Adrenal gland (tissue), 12 donors: ENCODE results near the gene TRIP10. TPM values are rescaled to one million over a fixed set of nuclear protein-coding genes. Genes with fewer than 3 reads are reported as not detected.

ENCODE experiments used
- DNase-seq, 7 donors: peaks; one replicate each; pipeline ENCODE4 v3.0.0-alpha.2; 2019 to 2020
- H3K27ac ChIP-seq, 5 donors: fragments of 200-600 bp; sonication (generic) in 4 of 5; 1 replicate in 3 of 5; 2 replicates in 2 of 5; pipeline versions ENCODE4 v1.5.1 to v1.8.0; 2016 to 2020; ENCODE audit warnings: mild to moderate bottlenecking in 1 of 5
- H3K27me3 ChIP-seq: fragments of 200-600 bp; 2 replicates; pipeline ENCODE4 v1.8.0; 2021
- H3K36me3 ChIP-seq, 2 donors: fragments of 200-600 bp; replicated peaks in 1 of 2; 1 replicate in 1 of 2; 2 replicates in 1 of 2; pipeline versions ENCODE4 v1.5.1 to v1.8.0; 2018 to 2022
- H3K4me1 ChIP-seq, 2 donors: fragments of 200-600 bp; replicated peaks in 1 of 2; 1 replicate in 1 of 2; 2 replicates in 1 of 2; pipeline versions ENCODE4 v1.5.1 to v1.8.0; 2018 to 2021
- H3K4me3 ChIP-seq, 4 donors: fragments of 200-600 bp; sonication (generic) in 3 of 4; one replicate each; pipeline ENCODE4 v1.5.1; 2016 to 2018
- H3K9me3 ChIP-seq, 3 donors: fragments of 200-600 bp; sonication (generic) in 1 of 3; replicated peaks in 1 of 3; 1 replicate in 2 of 3; 2 replicates in 1 of 3; pipeline versions ENCODE4 v1.5.1 to v1.8.0; 2016 to 2021
- CTCF ChIP-seq, 6 experiments: fragments of 450-650 bp in 4 of 6; fragments of 200-600 bp in 2 of 6; sonication (generic) in 1 of 6; IDR thresholded peaks; 1 replicate in 5 of 6; 2 replicates in 1 of 6; pipeline versions ENCODE4 v1.5.1 to v1.8.0; 2016 to 2021; ENCODE audit warnings: antibody characterized with exemption in 6 of 6, mild to moderate bottlenecking in 2 of 6, moderate library complexity in 1 of 6
- POLR2A ChIP-seq, 2 donors: fragments of 450-650 bp; IDR thresholded peaks; one replicate each; pipeline ENCODE4 v1.6.1; 2017; ENCODE audit warnings: antibody characterized with exemption in 2 of 2, mild to moderate bottlenecking in 2 of 2, moderate library complexity in 1 of 2
- WGBS, 4 donors: extraction: QIAGEN DNeasy Blood & Tissue Kit in 2 of 4; methylation state at CpG; one replicate each; pipeline versions ENCODE4 v1.1.5 to v1.1.7; 2013 to 2017; 5-methylcytosine and 5-hydroxymethylcytosine counted together
- intact Hi-C, 2 donors: fragments of 100-400 bp; cut with DNase I; formaldehyde crosslinking; loops; one replicate each; pipeline versions ENCODE4 v1.14.1 to v1.15.0; 2022 to 2023
- polyA plus RNA-seq, 3 donors: library from polyadenylated mRNA; stranded (reverse); fragments of 200-250 nt in 2 of 3; fragments of 350-450 nt in 1 of 3; fragmentation: Illumina TruSeq in 1 of 3; extraction: RNeasy Lipid Tissue Mini Kit (QIAGEN cat#74804) in 1 of 3; gene quantifications; one replicate each; pipeline ENCODE4 v1.2.3, GENCODE V29; 2013 to 2014
- total RNA-seq, 9 donors: library from RNA; depleted of rRNA in 4 of 9; stranded (reverse); fragments of >200 nt in 4 of 9; fragments of 120-200 nt in 1 of 9; fragmentation: NEBNext Ultra II Directional in 1 of 9; extraction: Animal tissue kit (Norgen Biotek cat#: 25700) in 1 of 9; gene quantifications; one replicate each; pipeline versions ENCODE4 v1.1.0 to v1.2.4, GENCODE V29; 2013 to 2023
- donor health status: healthy with polysubstance abuse.
- donor health status: Bipolar disorder and iron deficiency.
- donor health status: DM: yes; HTN: yes; CAD: no.
- donor health status: DM: no; HTN: no; CAD: no.
- donor health status: DM: no; HTN: no; CAD: no.
- donor health status: DM: yes; HTN: yes; CAD: no.

The TRIP10 gene
- total and polyA plus RNA-seq, 12 donors: 22.5 to 425 (median 74.8) TPM

- Histone ChIP-seq H3K27me3 (no peaks in the 10 kb centered on the region), H3K36me3 (peaks cover 0 to 18% of the 10 kb centered on the region in 2 donors), H3K4me3 (no peak overlapping the region), H3K9me3 (no peaks in the 10 kb centered on the region), H3K4me1 (peaks cover 20 to 33% of the 10 kb centered on the region in 2 donors), H3K27ac (peak overlapping the region in 3 of 5 donors; percentile 26 to 69 (median 27))
- DNase-seq: no peak
- intact Hi-C loops: no loop called here
- TF ChIP-seq CTCF (IDR thresholded peaks at IDR 0.05) (no peak), POLR2A (IDR thresholded peaks at IDR 0.05) (no peak)
- 47 to 49% (median 48%) methylated on average over 8 of the region's 8 CpGs for WGBS, 4 donors
Observed at GRCh38 chr19:6728346-6728745, 11.1 kb upstream of the TRIP10 start.

- WGBS, 4 donors: 90 to 91% (median 91%) methylated on average over 23 of the region's 23 CpGs
- no peak for TF ChIP-seq CTCF (IDR thresholded peaks at IDR 0.05)
- TF ChIP-seq POLR2A (IDR thresholded peaks at IDR 0.05): no peak
- Histone ChIP-seq H3K27ac (peak overlapping the region in 2 of 5 donors; percentile 63 to 65), H3K27me3 (no peaks in the 10 kb centered on the region), H3K36me3 (peaks cover 0 to 19% of the 10 kb centered on the region in 2 donors), H3K4me1 (peaks cover 6 to 20% of the 10 kb centered on the region in 2 donors), H3K9me3 (no peaks in the 10 kb centered on the region), H3K4me3 (peak overlapping the region in 1 of 4 donors; percentile 16)
- intact Hi-C loops: loop anchor here in 1 of 2 donors (10.0 kb wide), 1 partner anchor 205 kb away; no protein-coding TSS in a partner anchor
- no peak for DNase-seq
Observed at GRCh38 chr19:6729573-6730152, 9.8 kb upstream of the TRIP10 start.

GRCh38 chr19:6730153-6730804 lies 9.2 kb upstream of the TRIP10 start:
- peaks cover 0 to 19% of the 10 kb centered on the region in 2 donors for H3K36me3 ChIP-seq
- intact Hi-C loops: loop anchor here in 1 of 2 donors (10.0 kb wide), 1 partner anchor 205 kb away; no protein-coding TSS in a partner anchor
- no peaks in the 10 kb centered on the region for H3K27me3 ChIP-seq
- peak overlapping the region in 2 of 5 donors; percentile 63 to 65 for H3K27ac ChIP-seq
- TF ChIP-seq CTCF (IDR thresholded peaks at IDR 0.05): no peak
- TF ChIP-seq POLR2A (IDR thresholded peaks at IDR 0.05): no peak
- DNase-seq: peak; percentile 69 to 94 (median 83)
- H3K4me1 ChIP-seq: peaks cover 3 to 14% of the 10 kb centered on the region in 2 donors
- WGBS, 4 donors: 55 to 78% (median 64%) methylated on average over 16 to 27 of the region's 27 CpGs
- H3K9me3 ChIP-seq: no peaks in the 10 kb centered on the region
- H3K4me3 ChIP-seq: peak overlapping the region in 1 of 4 donors; percentile 16

- TF ChIP-seq CTCF (IDR thresholded peaks at IDR 0.05) (no peak), POLR2A (IDR thresholded peaks at IDR 0.05) (no peak)
- Histone ChIP-seq H3K9me3 (no peaks in the 10 kb centered on the region), H3K27me3 (no peaks in the 10 kb centered on the region), H3K4me1 (peaks cover 4 to 14% of the 10 kb centered on the region in 2 donors), H3K36me3 (peaks cover 0 to 19% of the 10 kb centered on the region in 2 donors), H3K27ac (peak overlapping the region in 1 of 5 donors; percentile 65), H3K4me3 (no peak overlapping the region)
- peak in 1 of 7 donors; percentile 25 for DNase-seq
- intact Hi-C loops: loop anchor here in 1 of 2 donors (10.0 kb wide), 1 partner anchor 206 kb away; no protein-coding TSS in a partner anchor
- 90 to 94% (median 91%) methylated on average over 15 to 30 of the region's 30 CpGs for WGBS, 4 donors
Observed at GRCh38 chr19:6730941-6731670, 8.4 kb upstream of the TRIP10 start.
